Pancreas (tissue), 10 donors: ENCODE data around the gene ZCCHC9. TPM values are rescaled to one million over a fixed set of nuclear protein-coding genes. Genes with fewer than 3 reads are reported as not detected.

Experiments used
- ATAC-seq, 4 donors: fragments of 200-7000 bp; cut with Tn5 transposase; one replicate each; pipeline versions ENCODE4 v1.8.0 to v1.9.1; 2020; ENCODE audit warnings: mild to moderate bottlenecking in 4 of 4, moderate library complexity in 4 of 4
- DNase-seq, 6 donors: peaks; one replicate each; pipeline ENCODE4 v3.0.0-alpha.2; 2020
- FAIRE-seq: peaks from 2 replicates; lab custom pipeline; 2012; peaks lifted over from hg19 to GRCh38; lab: Jason Lieb, UNC
- H3K27ac ChIP-seq, 4 donors: fragments of 200-600 bp; sonication (generic); 1 replicate in 3 of 4; 2 replicates in 1 of 4; pipeline versions ENCODE4 v1.5.0 to v1.8.0; 2020
- H3K27me3 ChIP-seq, 4 donors: fragments of 200-600 bp; one replicate each; pipeline ENCODE4 v1.8.0; 2021
- H3K36me3 ChIP-seq, 3 donors: fragments of 200-600 bp; sonication (generic) in 1 of 3; one replicate each; pipeline versions ENCODE4 v1.5.0 to v1.8.0; 2020 to 2021
- H3K4me1 ChIP-seq, 3 donors: fragments of 200-600 bp; one replicate each; pipeline ENCODE4 v1.8.0; 2021
- H3K4me3 ChIP-seq, 4 donors: fragments of 200-600 bp; sonication (generic) in 2 of 4; one replicate each; pipeline versions ENCODE4 v1.5.0 to v1.8.0; 2020 to 2021
- H3K9me3 ChIP-seq, 4 donors: fragments of 200-600 bp; one replicate each; pipeline ENCODE4 v1.8.0; 2021
- CTCF ChIP-seq, 4 donors: fragments of 200-600 bp; sonication (generic) in 3 of 4; IDR thresholded peaks; one replicate each; pipeline versions ENCODE4 v1.5.0 to v1.8.0; 2021; ENCODE audit warnings: antibody characterized with exemption in 4 of 4
- WGBS, 2 donors: extraction: QIAGEN DNeasy Blood & Tissue Kit; methylation state at CpG; one replicate each; pipeline ENCODE4 v1.1.7; 2013; 5-methylcytosine and 5-hydroxymethylcytosine counted together
- intact Hi-C, 3 donors: fragments of 100-400 bp; cut with DNase I; formaldehyde crosslinking; loops; one replicate each; pipeline versions ENCODE4 v1.11.1 to v1.14.2; 2022
- polyA plus RNA-seq, 2 donors: library from polyadenylated mRNA; stranded (reverse); fragments of 200-250 nt; gene quantifications; one replicate each; pipeline ENCODE4 v1.2.3, GENCODE V29; 2013
- total RNA-seq, 6 donors: library from RNA; stranded (reverse); fragmentation: NEBNext Ultra II Directional in 4 of 6; extraction: Animal tissue kit (Norgen Biotek cat#: 25700) in 4 of 6; gene quantifications; one replicate each; pipeline versions ENCODE4 v1.2.1 to v1.2.4, GENCODE V29; 2021 to 2023
- donor health status: healthy with polysubstance abuse.
- donor health status: DM: no; HTN: no; CAD: no; lungs with moderate emphysema.
- donor health status: DM: no; HTN: no; CAD: no.
- donor health status: control.
- donor health status: control.
- donor health status: Bipolar disorder and iron deficiency.
- donor health status: DM: yes; HTN: yes; CAD: no.
- donor health status: DM: no; HTN: no; CAD: no.
- donor health status: DM: no; HTN: no; CAD: no.
- donor health status: DM: yes; HTN: yes; CAD: no.

The ZCCHC9 gene
- total and polyA plus RNA-seq, 8 donors: 6.1 to 14.7 (median 7.6) TPM

GRCh38 chr5:81359108-81359507 lies 57.7 kb downstream of the ZCCHC9 start:
- H3K4me3 ChIP-seq: no peak overlapping the region
- intact Hi-C loops: no loop called here
- no peak for TF ChIP-seq CTCF (IDR thresholded peaks at IDR 0.05)
- no peaks in the 10 kb centered on the region for H3K9me3 ChIP-seq
- H3K27ac ChIP-seq: no peak overlapping the region
- ATAC-seq (no peak), FAIRE-seq (no peak), DNase-seq (no peak)
- H3K27me3 ChIP-seq: no peaks in the 10 kb centered on the region
- 52 to 57% methylated on average over 5 of the region's 5 CpGs for WGBS, 2 donors
- no peaks in the 10 kb centered on the region for H3K36me3 ChIP-seq
- H3K4me1 ChIP-seq: peaks cover 0 to 3% (median 0%) of the 10 kb centered on the region in 3 donors

- no peak for ATAC-seq
- WGBS, 2 donors: 53 to 65% methylated on average over 2 of the region's 2 CpGs
- FAIRE-seq: no peak
- Histone ChIP-seq H3K9me3 (no peaks in the 10 kb centered on the region), H3K36me3 (no peaks in the 10 kb centered on the region), H3K4me1 (peaks cover 0 to 3% (median 0%) of the 10 kb centered on the region in 3 donors), H3K27ac (no peak overlapping the region), H3K4me3 (no peak overlapping the region), H3K27me3 (no peaks in the 10 kb centered on the region)
- DNase-seq: no peak
- intact Hi-C loops: no loop called here
- TF ChIP-seq CTCF (IDR thresholded peaks at IDR 0.05): no peak
Measured at GRCh38 chr5:81359881-81360280, 58.5 kb downstream of the ZCCHC9 start.

DNA sequence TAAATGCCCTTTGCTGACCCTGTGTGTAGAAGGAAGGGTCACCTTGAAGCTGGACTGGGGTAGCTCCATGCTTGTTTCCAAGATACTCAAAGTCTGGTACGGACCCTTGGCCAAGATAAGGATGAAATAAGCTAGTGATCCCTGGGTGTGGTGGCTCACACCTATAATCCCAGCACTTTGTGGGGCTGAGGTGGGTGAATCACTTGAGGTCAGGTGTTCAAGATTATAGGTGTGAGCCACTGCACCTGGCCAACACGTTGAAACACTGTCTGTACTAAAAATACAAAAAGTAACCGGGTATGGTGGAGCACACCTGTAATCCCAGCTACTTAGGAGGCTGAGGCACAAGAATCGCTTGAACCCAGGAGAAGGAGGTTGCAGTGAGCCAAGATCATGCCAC lies 59.3 kb downstream of the ZCCHC9 start:
- ATAC-seq: no peak
- Histone ChIP-seq H3K9me3 (no peaks in the 10 kb centered on the region), H3K4me3 (no peak overlapping the region), H3K4me1 (peaks cover 0 to 3% (median 0%) of the 10 kb centered on the region in 3 donors), H3K27me3 (no peaks in the 10 kb centered on the region), H3K36me3 (no peaks in the 10 kb centered on the region), H3K27ac (no peak overlapping the region)
- FAIRE-seq: no peak
- no peak for DNase-seq
- TF ChIP-seq CTCF (IDR thresholded peaks at IDR 0.05): no peak
- intact Hi-C loops: no loop called here
- WGBS, 2 donors: 69 to 81% methylated on average over 4 of the region's 4 CpGs

- H3K27me3 ChIP-seq: no peaks in the 10 kb centered on the region
- TF ChIP-seq CTCF (IDR thresholded peaks at IDR 0.05): no peak
- no peak overlapping the region for H3K4me3 ChIP-seq
- H3K27ac ChIP-seq: no peak overlapping the region
- WGBS, 2 donors: 90 to 93% methylated on average over 2 of the region's 2 CpGs
- ATAC-seq: no peak
- H3K36me3 ChIP-seq: no peaks in the 10 kb centered on the region
- DNase-seq: no peak
- H3K4me1 ChIP-seq: peaks cover 0 to 3% (median 0%) of the 10 kb centered on the region in 3 donors
- H3K9me3 ChIP-seq: no peaks in the 10 kb centered on the region
- FAIRE-seq: no peak
- intact Hi-C loops: no loop called here
Measured at GRCh38 chr5:81361600-81361999, 60.2 kb downstream of the ZCCHC9 start.

Other genes starting within 250 kb of the ZCCHC9 start
- 1 to 10 TPM in 5 of 6 donors, under 1 TPM in 1; 0.82 to 3.1 (median 1.9) TPM for gene CKMT2, start 68.3 kb upstream of the ZCCHC9 start, total RNA-seq
- gene CKMT2, start 68.3 kb upstream of the ZCCHC9 start, polyA plus RNA-seq: 1 to 10 TPM; 1.8 to 3.2 TPM
- gene ACOT12, start 92.5 kb downstream of the ZCCHC9 start, total RNA-seq: under 1 TPM in 2 of 6 donors, not detected in 4; 0.06 to 0.44 TPM
- under 1 TPM in 1 of 2 donors, not detected in 1; 0.40 TPM for gene ACOT12, start 92.5 kb downstream of the ZCCHC9 start, polyA plus RNA-seq